Right atrium auricular region (tissue), 2 donors: ENCODE results near the gene PCDH9. TPM values are rescaled to one million over a fixed set of nuclear protein-coding genes. Genes with fewer than 3 reads are reported as not detected.

Source experiments
- DNase-seq: peaks from one replicate; pipeline ENCODE4 v3.0.0-alpha.2; 2019; ENCODE audit warnings: low spot score
- H3K27ac ChIP-seq, 2 donors: fragments of 200-600 bp; sonication (generic); 1 replicate in 1 of 2; 2 replicates in 1 of 2; pipeline ENCODE4 v1.5.1; 2016 to 2019
- H3K27me3 ChIP-seq, 2 donors: fragments of 200-600 bp; sonication (generic); one replicate each; pipeline versions ENCODE4 v1.5.1 to v1.6.0; 2017 to 2019
- H3K36me3 ChIP-seq: fragments of 200-600 bp; sonication (generic); one replicate; pipeline ENCODE4 v1.5.1; 2016
- H3K4me1 ChIP-seq, 2 donors: fragments of 200-600 bp; sonication (generic); one replicate each; pipeline versions ENCODE4 v1.5.1 to v1.6.0; 2017 to 2019
- H3K4me3 ChIP-seq, 2 donors: fragments of 200-600 bp; sonication (generic); 1 replicate in 1 of 2; 2 replicates in 1 of 2; pipeline ENCODE4 v1.5.1; 2017 to 2019; ENCODE audit warnings: mild to moderate bottlenecking in 1 of 2, moderate library complexity in 1 of 2
- H3K9me3 ChIP-seq, 2 donors: fragments of 200-600 bp; sonication (generic); one replicate each; pipeline ENCODE4 v1.5.1; 2019
- total RNA-seq, 2 donors: library from RNA; depleted of rRNA; stranded (reverse); fragments of >200 nt; gene quantifications; one replicate each; pipeline ENCODE4 v1.1.0, GENCODE V29; 2016
- TF ChIP-seq, protein P1 (sequence below), 2 donors: fragments of 200-600 bp; sonication (generic); IDR thresholded peaks; one replicate each; pipeline ENCODE4 v1.5.1; 2019; ENCODE audit warnings: antibody characterized with exemption in 2 of 2

Gene PCDH9
- total RNA-seq, 2 donors from 2014 or later = 19.4 to 28.7 TPM

GRCh38 chr13:67227131-67227983, 2.8 kb downstream of the PCDH9 start:
- Histone ChIP-seq H3K4me3 (peak overlapping the region; percentile 60 to 74), H3K4me1 (peaks cover 0 to 32% of the 10 kb centered on the region in 2 donors), H3K9me3 (no peaks in the 10 kb centered on the region), H3K36me3 (no peaks in the 10 kb centered on the region), H3K27ac (no peak overlapping the region), H3K27me3 (no peaks in the 10 kb centered on the region)
- TF ChIP-seq, protein P1, sequence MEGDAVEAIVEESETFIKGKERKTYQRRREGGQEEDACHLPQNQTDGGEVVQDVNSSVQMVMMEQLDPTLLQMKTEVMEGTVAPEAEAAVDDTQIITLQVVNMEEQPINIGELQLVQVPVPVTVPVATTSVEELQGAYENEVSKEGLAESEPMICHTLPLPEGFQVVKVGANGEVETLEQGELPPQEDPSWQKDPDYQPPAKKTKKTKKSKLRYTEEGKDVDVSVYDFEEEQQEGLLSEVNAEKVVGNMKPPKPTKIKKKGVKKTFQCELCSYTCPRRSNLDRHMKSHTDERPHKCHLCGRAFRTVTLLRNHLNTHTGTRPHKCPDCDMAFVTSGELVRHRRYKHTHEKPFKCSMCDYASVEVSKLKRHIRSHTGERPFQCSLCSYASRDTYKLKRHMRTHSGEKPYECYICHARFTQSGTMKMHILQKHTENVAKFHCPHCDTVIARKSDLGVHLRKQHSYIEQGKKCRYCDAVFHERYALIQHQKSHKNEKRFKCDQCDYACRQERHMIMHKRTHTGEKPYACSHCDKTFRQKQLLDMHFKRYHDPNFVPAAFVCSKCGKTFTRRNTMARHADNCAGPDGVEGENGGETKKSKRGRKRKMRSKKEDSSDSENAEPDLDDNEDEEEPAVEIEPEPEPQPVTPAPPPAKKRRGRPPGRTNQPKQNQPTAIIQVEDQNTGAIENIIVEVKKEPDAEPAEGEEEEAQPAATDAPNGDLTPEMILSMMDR (IDR thresholded peaks at IDR 0.05) = no peak
- DNase-seq = no peak

DNA sequence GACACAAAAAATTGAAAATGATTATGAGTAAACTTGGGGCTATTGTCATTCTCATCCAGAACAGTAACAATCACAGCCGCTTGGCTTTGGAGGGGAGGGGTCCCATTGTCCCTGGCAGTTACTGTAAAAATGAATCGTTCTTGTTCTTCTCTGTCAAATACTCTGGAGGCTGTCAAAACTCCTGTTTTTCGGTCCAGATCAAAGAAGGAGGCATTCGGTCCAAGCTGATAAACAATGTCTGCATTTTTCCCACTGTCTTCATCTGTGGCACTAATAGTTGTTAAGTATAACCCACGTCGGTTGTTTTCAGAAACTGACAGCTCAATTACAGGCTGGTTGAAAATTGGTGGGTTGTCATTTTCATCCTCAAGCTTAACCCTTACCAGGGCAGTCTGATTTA, 3.4 kb downstream of the PCDH9 start:
- Histone ChIP-seq H3K4me1 (peaks cover 0 to 32% of the 10 kb centered on the region in 2 donors), H3K27ac (no peak overlapping the region), H3K9me3 (no peaks in the 10 kb centered on the region), H3K36me3 (no peaks in the 10 kb centered on the region), H3K27me3 (no peaks in the 10 kb centered on the region), H3K4me3 (peak overlapping the region; percentile 60 to 74)
- DNase-seq = no peak
- TF ChIP-seq, protein P1 (IDR thresholded peaks at IDR 0.05) = no peak

- H3K27me3 ChIP-seq = no peaks in the 10 kb centered on the region
- H3K36me3 ChIP-seq = no peaks in the 10 kb centered on the region
- DNase-seq = no peak
- H3K4me3 ChIP-seq = no peak overlapping the region
- H3K4me1 ChIP-seq = peaks cover 0 to 32% of the 10 kb centered on the region in 2 donors
- TF ChIP-seq, protein P1 (IDR thresholded peaks at IDR 0.05) = no peak
- no peak overlapping the region for H3K27ac ChIP-seq
- H3K9me3 ChIP-seq = no peaks in the 10 kb centered on the region
Measured at GRCh38 chr13:67225252-67226159, 4.6 kb downstream of the PCDH9 start.

GRCh38 chr13:67224148-67224846, 5.8 kb downstream of the PCDH9 start:
- Histone ChIP-seq H3K4me1 (peaks cover 0 to 32% of the 10 kb centered on the region in 2 donors), H3K27me3 (no peaks in the 10 kb centered on the region), H3K36me3 (no peaks in the 10 kb centered on the region), H3K27ac (peak overlapping the region in 1 of 2 donors; percentile 33), H3K9me3 (no peaks in the 10 kb centered on the region), H3K4me3 (peak overlapping the region; percentile 29 to 38)
- peak; percentile 90 for DNase-seq
- TF ChIP-seq, protein P1 (IDR thresholded peaks at IDR 0.05) = peak; percentile 37 to 83

DNA sequence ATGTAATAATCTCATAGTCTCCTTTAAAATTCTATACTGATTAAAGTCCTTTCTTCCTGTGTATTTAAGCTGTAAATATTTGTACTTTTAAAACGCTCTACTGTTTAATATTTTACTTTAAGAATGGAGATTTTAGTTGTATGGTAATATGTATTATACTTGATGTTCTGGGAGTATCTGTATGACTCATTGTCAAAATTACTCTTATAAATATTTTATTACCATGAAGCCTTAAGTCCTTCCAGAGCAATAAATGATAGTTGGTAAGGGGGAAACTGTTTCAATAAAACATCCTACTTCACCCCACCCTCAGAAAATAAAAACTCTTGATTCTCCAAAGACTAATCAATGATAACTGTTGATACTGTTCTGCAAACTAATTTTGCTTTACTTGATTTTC, 6.4 kb downstream of the PCDH9 start:
- Histone ChIP-seq H3K27ac (peak overlapping the region in 1 of 2 donors; percentile 33), H3K36me3 (no peaks in the 10 kb centered on the region), H3K9me3 (no peaks in the 10 kb centered on the region), H3K27me3 (no peaks in the 10 kb centered on the region), H3K4me3 (peak overlapping the region; percentile 29 to 38), H3K4me1 (peaks cover 0 to 32% of the 10 kb centered on the region in 2 donors)
- TF ChIP-seq, protein P1 (IDR thresholded peaks at IDR 0.05) = no peak
- no peak for DNase-seq
